Astrocyte of the spinal cord (primary cell): ENCODE data around the gene PRSS36.

Experiments used
- DNase-seq: peaks from one replicate; pipeline ENCODE4 v3.0.0; 2011; ENCODE audit warnings: low read depth, low spot score
- H3K4me3 ChIP-seq: 2 replicates; pipeline ENCODE4 v1.5.1; 2011; ENCODE audit warnings: low read depth, mild to moderate bottlenecking, low read length, moderate library complexity
- CTCF ChIP-seq: IDR thresholded peaks from 2 replicates; pipeline ENCODE4 v1.5.1; 2012; ENCODE audit warnings: low read depth, mild to moderate bottlenecking, low read length, inconsistent platforms
- in situ Hi-C: cut with HindIII; loops from 2 replicates; pipeline ENCODE4 v1.10.0; 2017; ENCODE audit warnings: low sequenced_read_pairs

PRSS36 gene

DNA sequence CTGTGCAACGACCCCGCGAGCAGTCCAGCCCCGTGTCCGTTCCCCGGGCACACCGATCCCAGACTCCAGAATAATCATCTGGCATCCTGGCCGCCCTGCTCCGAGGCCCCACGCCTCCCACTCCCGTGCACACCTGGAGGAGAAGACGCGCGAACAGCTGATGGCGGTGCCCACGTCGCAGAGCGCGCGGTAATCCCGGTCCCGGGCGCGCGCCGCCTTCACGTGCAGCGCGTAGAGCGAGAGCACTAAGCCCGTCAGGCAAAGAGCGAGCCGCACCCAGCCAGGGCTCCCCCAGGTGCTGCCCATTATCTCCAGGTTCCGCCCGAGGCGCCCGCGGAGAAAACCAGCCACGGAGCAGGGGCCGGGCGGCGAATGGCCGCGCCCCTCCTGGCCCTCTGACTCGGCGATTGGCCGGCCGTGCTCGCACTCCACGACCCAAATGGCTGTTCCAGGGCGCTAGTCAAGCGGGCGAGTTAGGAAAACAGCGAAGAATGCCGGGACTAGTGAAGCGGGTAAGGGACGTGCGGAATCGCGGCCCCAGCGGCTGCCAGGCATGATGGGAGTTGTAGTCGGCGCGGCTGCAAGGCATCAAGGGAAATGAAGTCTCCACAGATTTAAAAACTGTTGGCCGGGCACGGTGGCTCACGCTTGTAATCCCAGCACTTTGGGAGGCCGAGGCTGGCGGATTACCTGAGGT, 55.3 kb downstream of the PRSS36 start, which contains the start of gene VKORC1:
VKORC1 (minus strand) TSS at position 374 of the 697 bp plus-strand sequence; CDS start at position 306, 68 bp downstream.
- DNase-seq, result peak; percentile 98
- TF ChIP-seq CTCF, result no peak
- in situ Hi-C loops, result no loop called here
- H3K4me3 ChIP-seq, result peak within 1 kb of the TSS; percentile 87

DNA sequence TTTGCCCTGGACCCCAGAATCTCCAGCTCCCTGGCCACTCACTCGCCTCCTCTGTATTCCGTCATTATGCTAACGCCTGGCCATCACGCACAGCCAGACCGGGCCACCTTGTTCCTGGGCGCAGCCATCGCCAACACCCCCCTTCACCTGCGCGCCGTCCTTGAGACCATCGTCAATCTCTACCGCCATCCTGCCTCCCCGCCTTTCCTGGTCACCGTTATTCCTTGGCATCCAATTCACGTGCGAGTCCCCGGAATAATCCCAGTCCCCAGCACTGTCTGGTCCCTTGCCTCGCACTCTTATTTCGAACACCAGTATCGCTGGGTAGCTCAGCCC, 55.8 kb downstream of the PRSS36 start:
- H3K4me3 ChIP-seq, result peak overlapping the region; percentile 87
- no peak for TF ChIP-seq CTCF

GRCh38 chr16:31093132-31093703, 56.6 kb downstream of the PRSS36 start:
- in situ Hi-C loops, result no loop called here
- TF ChIP-seq CTCF, result no peak
- peak overlapping the region; percentile 87 for H3K4me3 ChIP-seq
- DNase-seq, result peak; percentile 32

More for the DNA sequence above, 55.8 kb downstream of the PRSS36 start:
- in situ Hi-C loops, result no loop called here
- peak; percentile 19 for DNase-seq

GRCh38 chr16:31092330-31092729, 57.5 kb downstream of the PRSS36 start:
- no peak overlapping the region for H3K4me3 ChIP-seq
- in situ Hi-C loops, result no loop called here
- peak; percentile 26 for DNase-seq
- TF ChIP-seq CTCF, result no peak

- no peak overlapping the region for H3K4me3 ChIP-seq
- TF ChIP-seq CTCF, result no peak
- in situ Hi-C loops, result no loop called here
- peak; percentile 73 for DNase-seq
Measured at GRCh38 chr16:31090540-31090939, 59.3 kb downstream of the PRSS36 start.

DNA sequence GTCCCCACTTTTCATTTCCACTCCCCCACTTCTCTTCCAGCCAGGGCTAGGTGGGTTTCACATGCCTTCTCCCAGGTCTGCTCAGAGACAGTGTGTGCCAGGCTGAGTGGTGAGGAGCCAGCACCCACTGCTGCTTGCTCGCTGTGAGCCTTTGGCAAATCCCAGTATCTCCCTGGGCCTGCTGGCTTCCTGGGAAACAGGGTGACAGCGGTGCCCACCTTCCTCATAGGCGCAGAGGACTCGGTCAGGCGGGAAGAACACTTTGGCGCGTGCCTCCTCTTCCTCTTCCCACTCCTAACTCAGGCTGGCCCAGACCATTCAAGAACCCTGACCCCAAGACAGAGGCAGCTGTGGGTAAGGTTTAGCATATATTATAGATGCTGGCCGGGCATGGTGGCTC, 60.7 kb downstream of the PRSS36 start:
- TF ChIP-seq CTCF, result no peak
- in situ Hi-C loops, result no loop called here
- no peak overlapping the region for H3K4me3 ChIP-seq
- DNase-seq, result no peak
